GM19438 (cell line): ENCODE measurements around the gene TNNI3K.

Experiments
- ATAC-seq: cut with Tn5 transposase; IDR thresholded peaks from one replicate; pipeline ENCODE4 v1.9.1; 2021; ENCODE audit warnings: low read depth; ENCODE audit not compliant: unreplicated experiment

Gene TNNI3K

DNA sequence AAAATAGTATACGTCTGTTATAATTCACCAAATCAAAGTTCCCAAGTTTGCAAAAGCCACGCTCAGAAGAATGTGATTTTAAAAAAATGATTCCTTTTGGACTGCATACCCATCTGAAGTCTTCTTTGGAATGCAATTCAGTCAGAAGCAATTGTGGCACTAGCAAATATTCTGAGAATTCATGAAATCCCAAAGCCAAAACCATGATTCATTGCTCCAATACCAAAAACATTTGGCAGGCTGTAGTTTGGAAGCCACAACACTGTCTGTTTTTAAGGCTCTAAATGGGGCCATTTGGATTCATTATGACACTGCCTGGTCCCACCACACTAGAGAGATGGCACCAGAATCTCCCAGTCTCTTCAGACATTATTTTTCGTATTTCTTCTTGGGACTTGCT is 299.1 kb downstream of the TNNI3K start:
- no peak for ATAC-seq

DNA sequence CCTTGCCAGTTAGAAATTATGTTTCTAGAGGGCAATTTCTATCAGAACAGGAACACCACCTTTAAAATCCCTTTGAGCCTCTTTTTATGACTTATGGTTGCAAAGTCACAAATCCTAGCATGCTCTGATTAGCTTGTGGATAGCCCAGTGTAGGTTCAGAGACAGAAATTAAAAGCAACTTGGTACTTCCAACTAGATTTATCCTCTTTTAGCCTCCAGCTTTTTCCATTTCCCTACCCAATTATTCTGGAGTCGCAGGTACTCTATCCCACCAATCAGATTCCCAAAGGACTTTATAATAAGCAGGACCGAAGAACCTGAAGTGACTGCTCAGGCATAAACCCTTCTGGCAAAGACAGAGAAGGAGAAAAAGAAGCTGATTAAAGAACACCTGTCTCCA is 310.6 kb downstream of the TNNI3K start:
- no peak for ATAC-seq

DNA sequence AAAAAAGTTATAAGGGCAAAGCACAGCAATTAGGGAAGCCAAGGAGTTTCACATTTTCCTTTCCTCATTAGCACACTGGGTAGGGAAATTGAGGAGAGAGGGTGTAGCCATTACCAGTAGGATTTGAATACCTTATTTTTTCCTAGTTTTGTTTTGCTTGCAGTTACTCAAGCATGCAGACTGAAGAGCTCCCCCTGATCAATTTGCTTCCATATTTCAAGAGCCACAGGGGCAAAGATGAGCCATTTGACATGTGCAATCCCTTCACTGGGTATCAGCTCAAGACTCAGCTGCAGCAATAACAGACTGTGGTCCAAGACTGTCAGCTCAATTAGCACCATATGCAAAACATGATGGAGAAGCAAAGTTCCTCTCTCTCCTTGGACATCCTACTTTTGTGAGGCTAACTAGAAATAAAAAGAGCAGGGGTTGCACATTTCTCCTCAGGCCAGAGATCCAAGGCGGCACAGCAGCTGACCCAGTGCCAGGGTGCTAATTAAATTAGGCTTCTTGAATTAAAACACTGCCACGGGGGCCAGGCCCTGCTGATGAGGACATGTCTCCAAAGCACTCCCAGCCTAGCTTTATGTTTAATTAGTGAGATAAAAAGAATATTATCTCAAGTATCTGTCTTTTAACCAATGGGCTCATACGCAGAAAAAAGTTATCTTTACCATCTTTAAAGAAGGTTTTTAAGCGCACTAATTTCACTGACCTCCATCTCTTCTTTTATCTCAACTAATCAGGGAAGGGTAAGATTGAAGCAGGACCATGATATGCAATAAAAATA is 314.0 kb downstream of the TNNI3K start:
- no peak for ATAC-seq

DNA sequence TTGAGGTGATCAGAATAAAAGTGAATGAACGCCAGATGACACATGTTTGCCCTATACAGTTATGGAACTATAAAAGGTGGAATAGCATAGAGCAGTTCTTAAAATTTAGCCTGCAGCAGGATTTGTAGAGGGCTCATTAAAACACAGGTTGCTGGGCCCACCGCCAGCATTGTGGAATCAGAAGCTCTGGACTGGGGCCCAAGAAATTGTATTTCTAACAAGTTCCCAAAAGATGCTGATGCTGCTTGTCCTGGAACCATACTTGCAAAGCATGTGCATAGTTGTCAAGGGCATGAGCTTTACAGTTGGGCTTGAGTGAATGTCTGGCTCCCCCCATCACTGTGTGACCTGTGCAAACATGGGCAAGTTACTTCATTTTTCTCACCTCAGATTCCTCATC is 314.7 kb downstream of the TNNI3K start:
- ATAC-seq, result no peak

DNA sequence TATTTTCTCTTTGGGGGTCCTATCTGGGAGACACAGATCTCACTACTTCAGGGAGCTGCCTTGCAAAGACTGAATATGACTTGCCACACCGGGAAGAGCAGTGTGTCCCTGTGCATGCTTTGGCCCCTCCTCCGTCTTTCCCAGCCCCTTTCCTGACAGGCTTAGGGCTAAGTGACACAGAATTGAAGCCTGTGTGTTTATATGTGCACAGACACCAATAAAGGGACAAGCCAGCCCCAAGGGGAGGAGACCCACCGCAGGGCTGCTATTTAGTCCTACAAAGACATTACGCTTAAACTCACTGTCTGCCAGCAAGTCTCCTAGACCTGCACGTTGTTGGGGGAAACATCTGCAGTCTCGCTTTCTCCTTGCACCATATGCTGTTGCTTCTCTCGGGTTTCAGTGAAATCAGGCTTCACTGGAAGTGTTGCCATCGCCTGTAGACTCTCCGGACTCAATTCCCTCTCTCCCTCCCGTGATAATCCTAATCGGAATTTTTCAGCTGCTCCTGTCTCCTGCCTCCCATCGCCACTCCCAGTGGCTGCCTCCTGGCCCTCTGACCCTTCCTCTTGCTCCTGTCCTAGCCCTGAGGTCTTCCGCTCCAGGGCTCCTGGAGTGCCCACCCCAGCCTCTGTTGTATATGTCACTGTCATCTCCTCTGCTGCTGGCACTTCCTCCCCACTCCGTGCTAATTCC is 335.8 kb downstream of the TNNI3K start:
- no peak for ATAC-seq

DNA sequence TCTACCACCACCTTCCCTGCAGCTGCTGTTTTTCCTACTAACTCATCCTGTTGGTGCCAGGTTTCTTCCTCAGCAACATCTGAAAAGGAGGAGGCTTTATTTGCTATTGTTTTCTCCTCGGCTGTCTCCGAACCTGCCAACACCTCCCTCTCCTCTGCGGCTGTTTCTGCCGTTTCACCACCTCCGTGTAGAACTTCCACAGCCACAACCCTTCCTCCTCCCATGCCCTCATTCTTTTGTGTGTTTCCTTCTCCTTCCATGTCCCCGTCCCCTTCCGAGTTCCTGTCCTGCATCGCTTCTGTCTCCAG is 336.3 kb downstream of the TNNI3K start:
- no peak for ATAC-seq

DNA sequence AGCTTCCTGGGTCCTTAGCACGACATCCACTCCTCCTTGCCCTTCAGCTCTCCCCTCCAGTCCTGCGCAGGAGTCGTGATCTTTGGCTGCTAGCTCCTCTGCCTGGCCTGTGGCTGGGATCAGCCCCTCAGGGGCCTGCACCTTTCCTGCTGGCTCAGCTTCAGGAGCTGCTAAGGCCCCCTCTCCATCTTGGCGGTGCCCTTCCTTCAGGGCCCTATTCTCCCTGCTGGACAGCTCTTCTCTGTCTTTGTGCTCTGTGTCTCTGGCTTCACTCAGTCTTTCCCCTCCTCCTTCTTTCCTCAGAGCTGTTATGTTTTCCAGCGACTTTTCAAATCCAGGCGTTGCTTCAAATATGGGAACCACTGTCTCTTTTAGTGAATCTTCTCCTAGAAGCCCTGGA is 336.7 kb downstream of the TNNI3K start:
- no peak for ATAC-seq

DNA sequence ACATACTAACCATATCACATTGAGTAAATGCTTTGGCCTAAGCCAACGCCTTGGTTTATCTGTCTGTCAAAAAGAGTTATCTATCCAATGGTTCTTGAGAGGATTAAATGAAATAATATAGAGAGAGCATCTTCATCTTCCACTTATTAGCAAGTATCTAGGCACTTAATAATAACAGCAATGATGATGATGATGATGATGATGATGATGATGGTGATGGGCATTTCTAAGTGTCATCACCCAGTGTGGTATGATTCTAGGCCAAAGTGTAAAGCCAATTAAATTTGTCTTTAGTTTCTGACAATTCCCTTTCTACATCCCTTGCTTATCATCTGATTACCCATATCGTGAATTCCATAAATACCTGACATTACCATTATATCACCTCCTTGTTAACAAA is 342.9 kb downstream of the TNNI3K start:
- ATAC-seq, result no peak

DNA sequence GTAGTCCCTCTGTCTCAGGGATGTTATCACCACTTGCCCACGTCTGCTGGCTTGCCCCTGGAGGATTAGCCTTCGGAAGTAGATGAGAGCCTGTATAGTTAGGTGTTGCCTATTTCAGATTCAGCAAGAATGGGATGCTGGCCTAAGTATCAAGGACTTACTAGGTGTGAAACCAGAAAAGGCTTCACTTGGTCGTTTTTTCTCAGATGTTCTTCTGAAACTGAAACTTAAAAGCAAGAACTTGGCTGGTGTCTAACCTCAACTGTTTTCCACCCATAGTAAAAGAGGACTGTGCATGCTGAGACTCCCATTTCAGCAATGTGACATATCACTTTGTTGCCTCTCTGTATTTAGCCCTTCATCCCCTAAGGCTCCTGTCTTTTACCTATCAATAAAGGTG is 344.2 kb downstream of the TNNI3K start:
- ATAC-seq, result peak; percentile 97

DNA sequence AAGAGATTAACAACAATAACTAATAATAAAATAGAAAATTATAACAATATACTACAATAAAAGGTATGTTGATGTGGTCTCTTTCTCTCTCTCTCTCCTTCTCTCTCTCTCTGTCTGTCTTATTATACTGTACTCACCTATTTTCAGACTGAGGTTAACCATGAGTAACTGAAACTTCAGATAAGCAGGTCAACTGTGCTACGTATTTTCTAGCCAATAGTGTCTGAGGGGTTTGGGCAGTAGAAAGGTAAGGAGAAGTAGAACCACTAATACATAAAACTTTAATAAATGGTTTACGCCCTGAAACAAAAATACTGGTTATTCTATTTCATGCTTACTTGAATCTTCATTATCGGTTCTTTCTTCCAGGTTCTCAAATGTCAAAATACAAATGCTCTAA is 348.2 kb downstream of the TNNI3K start:
- no peak for ATAC-seq

DNA sequence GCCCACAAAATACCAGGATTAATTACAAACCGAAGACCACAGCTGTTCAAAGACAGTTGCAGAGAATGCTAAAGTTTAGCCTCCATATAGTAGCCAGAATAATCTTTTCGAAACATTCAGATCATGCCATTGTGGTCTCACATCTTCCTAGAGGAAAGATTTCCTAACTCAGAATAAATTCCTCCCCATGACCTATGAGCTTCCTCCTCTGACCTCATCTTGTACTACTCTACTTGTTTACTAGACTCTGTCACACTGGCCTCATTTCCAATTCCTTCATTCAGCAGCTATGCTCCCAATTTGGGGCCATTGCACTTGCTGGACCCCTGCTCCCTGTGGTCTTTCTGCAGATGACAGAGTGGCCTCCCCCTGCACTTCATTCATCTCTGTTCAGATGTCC is 349.0 kb downstream of the TNNI3K start:
- no peak for ATAC-seq

DNA sequence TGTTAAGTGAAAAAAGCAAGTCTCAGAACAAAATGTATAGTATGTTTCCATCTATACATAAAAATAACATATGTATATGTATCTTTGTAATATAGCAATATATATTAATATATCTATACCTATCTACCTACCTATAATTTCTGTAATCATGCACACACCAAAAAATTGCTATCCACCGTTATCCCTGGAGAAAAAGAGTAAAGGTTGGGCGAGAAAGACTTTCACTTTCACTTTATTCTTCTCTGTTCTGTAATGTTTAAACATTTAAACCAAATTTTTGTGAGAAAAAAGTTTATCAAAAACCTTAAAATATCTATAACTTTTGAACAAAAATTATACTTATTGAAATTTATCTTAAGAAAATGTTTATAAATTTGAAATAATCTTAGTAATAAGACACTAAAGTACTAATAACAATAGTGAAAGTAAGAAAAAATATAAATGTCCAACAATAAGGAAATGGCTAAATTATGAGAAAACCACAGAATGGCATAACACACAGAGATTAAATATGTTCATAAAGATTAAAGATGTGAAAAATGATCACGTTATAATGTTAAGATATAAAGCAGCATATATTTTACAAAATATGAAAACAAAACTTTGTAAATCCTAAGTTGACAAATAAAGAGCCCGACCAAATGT is 351.2 kb downstream of the TNNI3K start:
- ATAC-seq, result no peak

DNA sequence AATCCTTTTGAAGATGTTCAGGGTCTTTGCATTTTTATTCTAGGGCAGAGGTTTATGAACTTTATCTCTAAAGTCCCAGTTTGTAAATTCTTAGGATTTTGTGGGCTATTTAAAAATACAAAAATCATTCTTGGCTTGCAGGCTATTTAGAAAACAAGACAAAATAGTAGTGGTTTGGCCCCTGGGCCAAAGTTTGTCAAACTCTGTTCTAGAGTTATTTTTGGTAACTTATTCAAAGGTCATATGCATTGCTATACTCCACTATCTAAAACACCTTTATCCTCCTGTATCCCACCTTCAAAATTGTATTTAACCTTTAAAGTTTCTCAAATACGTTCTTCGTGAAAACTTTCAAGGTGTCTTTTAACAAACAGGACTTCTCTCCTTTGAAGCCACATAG is 352.7 kb downstream of the TNNI3K start:
- ATAC-seq, result no peak

DNA sequence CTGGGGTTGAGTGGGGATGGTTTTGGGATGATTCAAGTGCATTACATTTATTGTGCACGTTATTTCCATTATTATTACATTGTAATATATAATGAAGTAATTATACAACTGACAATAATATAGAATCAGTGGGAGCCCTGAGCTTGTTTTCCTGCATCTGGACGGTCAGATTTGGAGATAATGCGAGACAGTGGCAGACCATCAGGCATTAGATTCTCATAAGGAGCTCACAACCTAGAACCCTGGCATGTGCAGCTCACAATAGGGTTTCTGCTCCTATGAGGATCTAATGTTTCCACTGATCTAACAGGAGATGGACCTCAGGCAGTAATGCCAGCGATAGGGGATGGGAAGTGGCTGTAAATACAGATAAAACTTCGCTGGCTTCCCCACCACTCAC is 355.1 kb downstream of the TNNI3K start:
- ATAC-seq, result no peak

DNA sequence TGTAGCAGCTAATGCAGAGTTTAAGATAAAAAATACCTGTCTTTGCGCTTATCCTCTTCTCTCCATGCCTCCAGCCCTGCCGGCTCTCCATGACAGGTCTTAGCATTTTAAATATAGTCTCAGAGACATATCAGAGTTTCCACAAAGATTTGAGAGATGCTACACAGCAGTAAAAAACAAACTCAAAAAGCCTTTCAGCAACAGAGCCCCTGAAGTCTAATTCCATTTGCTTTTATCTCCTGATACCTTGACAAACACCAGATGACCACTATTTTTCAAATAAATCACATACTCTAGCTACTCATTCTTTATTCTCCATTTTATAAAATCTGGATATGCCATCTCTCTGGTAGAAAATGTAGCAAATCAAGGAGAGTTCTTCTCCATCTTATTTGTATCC is 356.8 kb downstream of the TNNI3K start:
- no peak for ATAC-seq

DNA sequence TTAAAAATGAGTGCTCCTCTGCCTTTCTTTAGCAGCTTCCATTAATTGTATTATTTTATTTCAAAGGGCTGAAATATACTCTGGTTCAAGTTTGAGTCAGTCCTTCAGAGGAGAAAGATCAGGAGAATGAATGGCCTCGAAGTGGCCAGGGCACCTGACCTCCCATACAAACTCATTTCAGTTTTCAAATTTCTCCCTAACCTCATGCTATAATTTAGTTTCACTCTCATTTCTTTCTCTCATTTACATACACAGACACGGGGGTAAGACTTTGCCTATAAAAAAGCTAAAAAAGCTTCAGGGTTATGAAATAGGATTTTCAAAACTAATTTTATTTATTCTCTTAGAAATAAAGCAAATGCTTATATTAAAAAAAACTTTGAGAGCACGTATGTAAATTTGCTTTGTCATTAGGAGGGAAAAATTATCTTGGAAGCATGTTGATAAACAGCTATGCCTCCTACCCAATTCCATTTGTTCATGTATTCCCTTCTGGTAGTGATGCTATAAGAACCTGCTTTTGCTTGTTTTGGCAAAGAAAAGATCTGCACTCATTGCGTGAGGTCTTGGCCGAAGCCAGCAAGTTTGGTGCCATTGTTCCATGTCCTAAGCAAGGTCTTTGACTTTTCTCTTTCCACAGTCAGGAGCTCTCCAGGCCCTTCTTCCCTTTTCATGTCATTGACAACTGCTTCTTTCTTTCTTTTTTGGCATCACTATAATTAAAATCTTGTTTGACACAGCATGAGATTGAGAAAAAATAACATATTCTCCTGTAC is 357.6 kb downstream of the TNNI3K start:
- ATAC-seq, result no peak
